Mammary epithelial cell (primary cell): ENCODE results near the gene PSEN1.

ENCODE experiments used
- CTCF ChIP-seq, 2 donors: IDR thresholded peaks in 1 of 2; conservative IDR thresholded peaks in 1 of 2; 2 replicates each; pipeline ENCODE4 v1.5.1; 2011 to 2012; ENCODE audit warnings: inconsistent platforms in 2 of 2, low read length in 2 of 2, mild to moderate bottlenecking in 2 of 2, control low read depth in 1 of 2, low read depth in 1 of 2; ENCODE audit not compliant: insufficient read depth in 1 of 2; ENCODE audit errors: extremely low read depth in 1 of 2
- EZH2 ChIP-seq: IDR thresholded peaks from 2 replicates; pipeline ENCODE4 v1.6.1; 2012; ENCODE audit warnings: low read length, inconsistent platforms, borderline replicate concordance

- TF ChIP-seq CTCF (conservative IDR thresholded peaks at IDR 0.05 in 1 of 2, IDR thresholded peaks at IDR 0.05 in 1 of 2; ENCODE audit: extremely low read depth in 1 of 2, insufficient read depth in 1 of 2, low read depth in 1 of 2, low read length in 2 of 2), result no peak
- TF ChIP-seq EZH2, result no peak
These were observed 108.4 kb downstream of the PSEN1 start for GRCh38 chr14:73244541-73245290.
